ENCODE data around the gene GADL1.

The GADL1 gene

DNA sequence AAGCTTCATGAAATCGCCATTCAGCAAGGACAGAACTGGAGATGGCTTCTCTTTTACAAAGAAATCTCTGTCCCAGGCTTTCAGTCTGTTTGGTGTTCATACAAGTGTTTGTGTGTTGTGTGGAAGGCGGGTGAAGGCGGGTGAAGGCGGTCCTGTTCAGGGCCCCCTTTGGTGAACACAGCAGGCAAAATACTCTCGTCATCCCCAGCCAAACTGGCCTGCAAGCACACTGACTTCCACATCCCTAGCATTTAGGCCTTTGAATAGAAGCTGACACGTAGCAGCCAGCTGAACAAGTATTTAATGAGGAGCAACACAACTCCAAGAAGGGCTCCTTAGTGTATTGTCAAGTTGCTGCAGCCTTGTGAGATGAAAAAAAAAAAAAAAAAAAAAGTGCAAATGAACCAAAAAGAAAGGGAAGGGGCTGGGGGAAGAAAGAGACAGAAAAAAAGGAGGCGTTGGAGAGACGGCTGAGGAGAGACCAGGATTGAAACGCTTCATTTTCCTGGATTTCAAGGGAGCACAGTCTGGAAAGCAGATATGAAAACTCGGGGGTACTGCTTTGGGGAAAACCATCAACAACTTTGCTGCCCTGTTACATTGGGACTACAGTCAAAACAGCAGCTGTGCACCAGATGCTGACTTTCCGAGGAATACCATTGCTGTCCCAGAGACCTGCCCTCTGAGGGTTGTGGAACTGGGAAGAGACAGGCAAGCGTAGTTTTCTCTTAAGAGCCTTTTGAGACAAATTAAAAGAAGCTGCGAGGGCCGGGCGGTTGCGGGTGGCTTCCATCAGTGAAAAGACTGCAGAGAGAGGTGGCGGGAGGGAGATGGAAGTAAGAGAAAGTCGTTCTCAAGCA is 213.4 kb downstream of the GADL1 start:
- Histone ChIP-seq H3F3A (ENCODE audit: insufficient read depth, low read length) (no peaks in the 10 kb centered on the region), H3K36me3 (replicated peaks; ENCODE audit: insufficient read depth, low read length) (no peaks in the 10 kb centered on the region), H3K9ac (ENCODE audit: low read length) (no peak overlapping the region), H3K9me3 (replicated peaks; ENCODE audit: insufficient read depth, low read length) (no peaks in the 10 kb centered on the region), H3K79me2 (ENCODE audit: low read length) (no peaks in the 10 kb centered on the region), H3K27me3 (replicated peaks; ENCODE audit: insufficient read depth, low read length) (no peaks in the 10 kb centered on the region), H3K4me3 (ENCODE audit: low read length) (no peak overlapping the region), H2AFZ (ENCODE audit: low read length) (no peak overlapping the region), H3K27ac (ENCODE audit: low read length) (no peak overlapping the region), H4K20me1 (ENCODE audit: insufficient read depth, low read length) (no peaks in the 10 kb centered on the region), H3K4me1 (ENCODE audit: low read length) (no peaks in the 10 kb centered on the region), H3K4me2 (ENCODE audit: low read depth, low read length) (no peak overlapping the region), H3K9me2 (replicated peaks; ENCODE audit: insufficient read depth, low read length) (no peaks in the 10 kb centered on the region)
- no peak for DNase-seq
- TF ChIP-seq CTCF (IDR thresholded peaks at IDR 0.05; ENCODE audit: low read length): no peak
- no peak for TF ChIP-seq EZH2phosphoT487 (IDR thresholded peaks at IDR 0.05; ENCODE audit: low read length)
- TF ChIP-seq EZH2 (optimal IDR thresholded peaks at IDR 0.05; ENCODE audit: low read depth, low read length): no peak

- Histone ChIP-seq H3K4me3 (ENCODE audit: low read length) (no peak overlapping the region), H3K9me3 (replicated peaks; ENCODE audit: insufficient read depth, low read length) (no peaks in the 10 kb centered on the region), H2AFZ (ENCODE audit: low read length) (no peak overlapping the region), H3K36me3 (replicated peaks; ENCODE audit: insufficient read depth, low read length) (peaks cover 4% of the 10 kb centered on the region; the same call in 1 of the 2 replicates), H3K4me2 (ENCODE audit: low read depth, low read length) (no peak overlapping the region), H3K27ac (ENCODE audit: low read length) (no peak overlapping the region), H4K20me1 (ENCODE audit: insufficient read depth, low read length) (no peaks in the 10 kb centered on the region), H3F3A (ENCODE audit: insufficient read depth, low read length) (no peaks in the 10 kb centered on the region), H3K9ac (ENCODE audit: low read length) (no peak overlapping the region), H3K9me2 (replicated peaks; ENCODE audit: insufficient read depth, low read length) (no peaks in the 10 kb centered on the region), H3K79me2 (ENCODE audit: low read length) (no peaks in the 10 kb centered on the region), H3K27me3 (replicated peaks; ENCODE audit: insufficient read depth, low read length) (no peaks in the 10 kb centered on the region), H3K4me1 (ENCODE audit: low read length) (no peaks in the 10 kb centered on the region)
- DNase-seq: no peak
- TF ChIP-seq EZH2 (optimal IDR thresholded peaks at IDR 0.05; ENCODE audit: low read depth, low read length) (no peak), CTCF (IDR thresholded peaks at IDR 0.05; ENCODE audit: low read length) (no peak), EZH2phosphoT487 (IDR thresholded peaks at IDR 0.05; ENCODE audit: low read length) (no peak)
These were observed 215.4 kb downstream of the GADL1 start for GRCh38 chr3:30679045-30679444.

- no peak overlapping the region for H3K9ac ChIP-seq (ENCODE audit: low read length)
- H3K4me2 ChIP-seq (ENCODE audit: low read depth, low read length): no peak overlapping the region
- H3K9me2 ChIP-seq (replicated peaks; ENCODE audit: insufficient read depth, low read length): no peaks in the 10 kb centered on the region
- no peaks in the 10 kb centered on the region for H3F3A ChIP-seq (ENCODE audit: insufficient read depth, low read length)
- H3K4me1 ChIP-seq (ENCODE audit: low read length): no peaks in the 10 kb centered on the region
- no peak overlapping the region for H2AFZ ChIP-seq (ENCODE audit: low read length)
- TF ChIP-seq CTCF (IDR thresholded peaks at IDR 0.05; ENCODE audit: low read length) (no peak), EZH2 (optimal IDR thresholded peaks at IDR 0.05; ENCODE audit: low read depth, low read length) (no peak), EZH2phosphoT487 (IDR thresholded peaks at IDR 0.05; ENCODE audit: low read length) (no peak)
- H3K4me3 ChIP-seq (ENCODE audit: low read length): no peak overlapping the region
- H3K9me3 ChIP-seq (replicated peaks; ENCODE audit: insufficient read depth, low read length): no peaks in the 10 kb centered on the region
- peaks cover 4% of the 10 kb centered on the region for H3K36me3 ChIP-seq (replicated peaks; ENCODE audit: insufficient read depth, low read length)
- no peaks in the 10 kb centered on the region for H3K27me3 ChIP-seq (replicated peaks; ENCODE audit: insufficient read depth, low read length)
- no peak overlapping the region for H3K27ac ChIP-seq (ENCODE audit: low read length)
- H4K20me1 ChIP-seq (ENCODE audit: insufficient read depth, low read length): no peaks in the 10 kb centered on the region
- H3K79me2 ChIP-seq (ENCODE audit: low read length): no peaks in the 10 kb centered on the region
- DNase-seq: no peak
These were observed 217.1 kb downstream of the GADL1 start for GRCh38 chr3:30677347-30677685.
